GM19395 (cell line): Measurements from ENCODE around the gene ARHGAP4.

Experiments
- ATAC-seq: cut with Tn5 transposase; IDR thresholded peaks from one replicate; pipeline ENCODE4 v1.9.1; 2021; ENCODE audit warnings: mild to moderate bottlenecking, moderate library complexity; ENCODE audit not compliant: unreplicated experiment

Gene ARHGAP4

GRCh38 chrX:153928846-153929245 lies 2.8 kb upstream of the ARHGAP4 start:
- ATAC-seq: no peak

GRCh38 chrX:153927922-153928760 lies 2.1 kb upstream of the ARHGAP4 start:
- peak; percentile 78 for ATAC-seq

- peak; percentile 0 for ATAC-seq
These were observed 1.5 kb upstream of the ARHGAP4 start for GRCh38 chrX:153927672-153927921.

- ATAC-seq: peak; percentile 55
These were observed 1.0 kb upstream of the ARHGAP4 start for GRCh38 chrX:153926858-153927671.

GRCh38 chrX:153926552-153926857 lies 441 bp upstream of the ARHGAP4 start:
- ATAC-seq: no peak

GRCh38 chrX:153925387-153925738 lies 701 bp downstream of the ARHGAP4 start:
- ATAC-seq: no peak

- ATAC-seq: no peak
These were observed 1.8 kb downstream of the ARHGAP4 start for GRCh38 chrX:153924149-153924861.

GRCh38 chrX:153922932-153923857 lies 2.9 kb downstream of the ARHGAP4 start:
- ATAC-seq: no peak

GRCh38 chrX:153921511-153922446 lies 4.3 kb downstream of the ARHGAP4 start:
- ATAC-seq: no peak

GRCh38 chrX:153921070-153921469 lies 5.0 kb downstream of the ARHGAP4 start:
- ATAC-seq: no peak

GRCh38 chrX:153920546-153920945 lies 5.5 kb downstream of the ARHGAP4 start:
- no peak for ATAC-seq

GRCh38 chrX:153919281-153919680 lies 6.8 kb downstream of the ARHGAP4 start:
- ATAC-seq: no peak

- ATAC-seq: no peak
These were observed 8.2 kb downstream of the ARHGAP4 start for GRCh38 chrX:153917869-153918268.

- ATAC-seq: no peak
These were observed 12.4 kb downstream of the ARHGAP4 start for GRCh38 chrX:153913701-153914100.

GRCh38 chrX:153913211-153913610 lies 12.9 kb downstream of the ARHGAP4 start:
- no peak for ATAC-seq

- no peak for ATAC-seq
These were observed 14.3 kb downstream of the ARHGAP4 start for GRCh38 chrX:153911798-153912197.

- no peak for ATAC-seq
These were observed 15.6 kb downstream of the ARHGAP4 start for GRCh38 chrX:153910446-153910845.

GRCh38 chrX:153909980-153910360 lies 16.1 kb downstream of the ARHGAP4 start:
- ATAC-seq: no peak

GRCh38 chrX:153909024-153909979 lies 16.8 kb downstream of the ARHGAP4 start:
- ATAC-seq: no peak
